SK-N-SH (cell line): ENCODE measurements around the gene SECTM1. TPM values are rescaled to one million over a fixed set of nuclear protein-coding genes. Genes with fewer than 3 reads are reported as not detected.
A peak's percentile ranks its signal among the peaks of the same experiment; 100 is the strongest.

Source experiments
- CTCF ChIA-PET: fragments of 300-600, 350-600 bp; formaldehyde crosslinking; extraction: SDS; loops from one replicate; lab custom pipeline; 2021; lab: Yijun Ruan, JAX
- POLR2A ChIA-PET: fragments of 350-600 bp; sonication (Branson Sonifier 250); formaldehyde crosslinking; extraction: SDS; loops from one replicate; lab custom pipeline; 2020; ENCODE audit warnings: antibody characterized with exemption, inconsistent platforms; lab: Yijun Ruan, JAX
- DNase-seq: peaks from one replicate; pipeline ENCODE4 v3.0.0; 2012
- H2AFZ ChIP-seq: fragments of 200-600 bp; sonication (generic); 2 replicates; pipeline ENCODE4 v1.8.1; 2016; ENCODE audit warnings: antibody characterized with exemption, mild to moderate bottlenecking, low read depth
- H3F3A ChIP-seq: fragments of 200-600 bp; sonication (generic); replicated peaks from 2 replicates; pipeline ENCODE3; 2016; ENCODE audit warnings: antibody characterized with exemption, mild to moderate bottlenecking; ENCODE audit not compliant: insufficient read depth
- H3K27ac ChIP-seq, 2 experiments: fragments of 200-500 bp in 1 of 2; fragments of 200-600 bp in 1 of 2; sonication (Bioruptor generic) in 1 of 2; sonication (generic), shearing (Covaris generic) in 1 of 2; 2 replicates each; pipeline versions ENCODE4 v1.5.1 to v1.6.1; 2014 to 2016; ENCODE audit warnings: low read depth in 2 of 2, inconsistent platforms in 1 of 2, low read length in 1 of 2, mild to moderate bottlenecking in 1 of 2, mixed read lengths in 1 of 2
- H3K27me3 ChIP-seq: fragments of 200-600 bp; sonication (generic), shearing (Covaris generic); 2 replicates; pipeline ENCODE4 v1.6.1; 2016; ENCODE audit warnings: mixed run types; ENCODE audit not compliant: insufficient read depth
- H3K36me3 ChIP-seq, 2 experiments: fragments of 200-500 bp in 1 of 2; fragments of 200-600 bp in 1 of 2; sonication (Bioruptor generic) in 1 of 2; sonication (generic) in 1 of 2; replicated peaks in 1 of 2; 2 replicates each; pipeline versions ENCODE3 to v1.5.1; 2014 to 2016; ENCODE audit warnings: low read length in 1 of 2, mild to moderate bottlenecking in 1 of 2; ENCODE audit not compliant: insufficient read depth in 2 of 2, control insufficient read depth in 1 of 2
- H3K4me1 ChIP-seq, 2 experiments: fragments of 200-500 bp in 1 of 2; fragments of 200-600 bp in 1 of 2; sonication (Bioruptor generic) in 1 of 2; sonication (generic), shearing (Covaris generic) in 1 of 2; 2 replicates each; pipeline versions ENCODE4 v1.5.1 to v1.6.1; 2014 to 2016; ENCODE audit warnings: low read depth in 1 of 2, low read length in 1 of 2, mixed run types in 1 of 2; ENCODE audit not compliant: insufficient read depth in 2 of 2, control insufficient read depth in 1 of 2
- H3K4me2 ChIP-seq: fragments of 200-600 bp; sonication (generic), shearing (Covaris generic); 2 replicates; pipeline ENCODE4 v1.6.1; 2017; ENCODE audit warnings: mixed run types
- H3K4me3 ChIP-seq, 2 experiments: fragments of 200-500 bp in 1 of 2; fragments of 200-600 bp in 1 of 2; sonication (Bioruptor generic) in 1 of 2; sonication (generic), shearing (Covaris generic) in 1 of 2; 2 replicates each; pipeline versions ENCODE4 v1.5.1 to v1.8.1; 2014 to 2016; ENCODE audit warnings: low read depth in 2 of 2, inconsistent platforms in 1 of 2, low read length in 1 of 2, mild to moderate bottlenecking in 1 of 2, mixed read lengths in 1 of 2, moderate library complexity in 1 of 2
- H3K79me2 ChIP-seq: fragments of 200-600 bp; sonication (generic); 2 replicates; pipeline ENCODE4 v1.8.1; 2017; ENCODE audit warnings: mild to moderate bottlenecking; ENCODE audit not compliant: insufficient read depth
- H3K9ac ChIP-seq: fragments of 200-600 bp; sonication (generic); 2 replicates; pipeline ENCODE4 v1.6.1; 2017; ENCODE audit warnings: mixed run types
- H3K9me2 ChIP-seq: fragments of 200-600 bp; sonication (generic); 2 replicates; pipeline ENCODE4 v1.6.1; 2017; ENCODE audit warnings: mixed run types
- H3K9me3 ChIP-seq: fragments of 200-600 bp; sonication (generic); 2 replicates; pipeline ENCODE4 v1.6.1; 2017; ENCODE audit warnings: mixed run types, mild to moderate bottlenecking, moderate library complexity
- H4K20me1 ChIP-seq: fragments of 200-600 bp; sonication (generic); 2 replicates; pipeline ENCODE4 v1.6.1; 2017; ENCODE audit warnings: mild to moderate bottlenecking, mixed run types; ENCODE audit not compliant: insufficient read depth
- EZH2phosphoT487 ChIP-seq: fragments of 200-600 bp; sonication (generic); IDR thresholded peaks from 2 replicates; pipeline ENCODE4 v1.6.1; 2017; ENCODE audit warnings: low read depth, mixed run types, mild to moderate bottlenecking, antibody characterized with exemption, moderate library complexity, borderline replicate concordance
- FOXM1 ChIP-seq: IDR thresholded peaks from 2 replicates; pipeline ENCODE4 v1.4.0; 2012; ENCODE audit warnings: low read depth, mild to moderate bottlenecking
- GABPA ChIP-seq: IDR thresholded peaks from 2 replicates; pipeline ENCODE4 v1.4.0; 2012; ENCODE audit warnings: low read depth, mild to moderate bottlenecking
- JUND ChIP-seq: IDR thresholded peaks from 2 replicates; pipeline ENCODE4 v1.4.0; 2012
- MAX ChIP-seq: IDR thresholded peaks from 2 replicates; pipeline ENCODE4 v1.4.0; 2012; ENCODE audit warnings: low read depth
- NRF1 ChIP-seq: IDR thresholded peaks from 2 replicates; pipeline ENCODE4 v1.6.1; 2012; ENCODE audit warnings: low read depth, mild to moderate bottlenecking, low read length
- POLR2AphosphoS5 ChIP-seq: IDR thresholded peaks from 2 replicates; pipeline ENCODE4 v1.6.1; 2012; ENCODE audit warnings: low read depth, low read length
- RAD21 ChIP-seq: IDR thresholded peaks from 2 replicates; pipeline ENCODE4 v1.6.1; 2012; ENCODE audit warnings: mild to moderate bottlenecking, low read length
- RCOR1 ChIP-seq: fragments of 150-350 bp; IDR thresholded peaks from 2 replicates; pipeline ENCODE4 v1.6.1; 2017; ENCODE audit warnings: antibody characterized with exemption, low read length
- REST ChIP-seq: IDR thresholded peaks from 2 replicates; pipeline ENCODE4 v1.6.1; 2012; ENCODE audit warnings: mild to moderate bottlenecking, low read depth, low read length, moderate library complexity
- SIN3A ChIP-seq: IDR thresholded peaks from 2 replicates; pipeline ENCODE4 v1.6.1; 2012; ENCODE audit warnings: low read depth, mild to moderate bottlenecking, low read length, moderate library complexity, borderline replicate concordance
- TEAD4 ChIP-seq: IDR thresholded peaks from 2 replicates; pipeline ENCODE4 v1.4.0; 2012; ENCODE audit warnings: mild to moderate bottlenecking, borderline replicate concordance; ENCODE audit not compliant: insufficient read depth
- YY1 ChIP-seq: IDR thresholded peaks from 2 replicates; pipeline ENCODE4 v1.4.0; 2012; ENCODE audit warnings: low read depth, mild to moderate bottlenecking
- WGBS: methylation state at CpG from one replicate; pipeline ENCODE4 v1.1.6; 2017; ENCODE audit warnings: low lambda C conversion rate; 5-methylcytosine and 5-hydroxymethylcytosine counted together
- polyA plus RNA-seq, 3 experiments: library from polyadenylated mRNA; depleted of rRNA; stranded (reverse); fragments of >200 nt; gene quantifications; 2 replicates each; pipeline ENCODE4 v1.2.3, GENCODE V29; 2012

Gene SECTM1
- polyA plus RNA-seq, 1 of the 3 experiments (the other 2 are of a cell fraction): 3.8 TPM

GRCh38 chr17:82339634-82340580, 6.3 kb upstream of the SECTM1 start:
- no peak for DNase-seq
- CTCF ChIA-PET: interaction anchor here (1.1 to 4.2 kb wide), 5 partner anchors 10 to 76 kb away, joined by 3 to 37 read pairs (median 6); no protein-coding TSS in a partner anchor
- POLR2A ChIA-PET: no interaction called here
- Histone ChIP-seq H3K4me3 (peak overlapping the region; percentile 29 to 30; a peak in 3 of 4 replicates), H3K27me3 (no peaks in the 10 kb centered on the region), H3K27ac (peak overlapping the region; percentile 16 to 40; a peak in 2 of 4 replicates), H2AFZ (peak overlapping the region; percentile 78), H3K4me1 (peaks cover 1 to 11% of the 10 kb centered on the region in 2 experiments; a peak in 2 of 4 replicates), H3K4me2 (peak overlapping the region; percentile 76), H3K9me2 (no peaks in the 10 kb centered on the region), H3K9ac (peak overlapping the region; percentile 27; the same call in 1 of the 2 replicates), H3F3A (peaks cover 6% of the 10 kb centered on the region), H3K79me2 (no peaks in the 10 kb centered on the region), H3K36me3 (no peaks in the 10 kb centered on the region), H3K9me3 (no peaks in the 10 kb centered on the region), H4K20me1 (no peaks in the 10 kb centered on the region)
- WGBS: 89% methylated on average over 6 of the region's 10 CpGs
- no peak; the same call in 1 of the 2 replicates for TF ChIP-seq MAX
- TF ChIP-seq REST: peak; percentile 5; the same call in 1 of the 2 replicates

GRCh38 chr17:82338858-82339633, 5.5 kb upstream of the SECTM1 start:
- Histone ChIP-seq H3K27me3 (no peaks in the 10 kb centered on the region), H3K27ac (peak overlapping the region; percentile 16 to 40), H4K20me1 (no peaks in the 10 kb centered on the region), H3K9me2 (no peaks in the 10 kb centered on the region), H3K4me2 (peak overlapping the region; percentile 76), H3K79me2 (no peaks in the 10 kb centered on the region), H3K4me1 (peaks cover 4 to 15% of the 10 kb centered on the region in 2 experiments; a peak in 2 of 4 replicates), H3K9me3 (no peaks in the 10 kb centered on the region), H2AFZ (peak overlapping the region; percentile 78), H3K4me3 (peak overlapping the region; percentile 29 to 30; a peak in 3 of 4 replicates), H3K9ac (peak overlapping the region; percentile 27; the same call in 1 of the 2 replicates), H3K36me3 (no peaks in the 10 kb centered on the region), H3F3A (peaks cover 6% of the 10 kb centered on the region)
- ChIA-PET POLR2A (no interaction called here), CTCF (interaction anchor here (1.0 to 4.2 kb wide), 10 partner anchors 9 to 78 kb away, joined by 3 to 37 read pairs (median 4); no protein-coding TSS in a partner anchor)
- DNase-seq: no peak
- WGBS: 25% methylated on average over 29 of the region's 29 CpGs
- TF ChIP-seq GABPA: 0 out of 2 replicates have a peak, but pooled peaks have one; percentile 27
- no peak for TF ChIP-seq RAD21
- TF ChIP-seq TEAD4: 0 out of 2 replicates have a peak, but pooled peaks have one; percentile 36
- peak; percentile 67; the same call in 1 of the 2 replicates for TF ChIP-seq YY1
- no peak for TF ChIP-seq RCOR1
- TF ChIP-seq NRF1: peak; percentile 31; the same call in 1 of the 2 replicates
- 0 out of 2 replicates have a peak, but pooled peaks have one; percentile 32 for TF ChIP-seq REST
- TF ChIP-seq JUND: no peak; the same call in 1 of the 2 replicates
- peak; percentile 89 for TF ChIP-seq MAX
- TF ChIP-seq FOXM1: no peak
- TF ChIP-seq SIN3A: no peak; the same call in 1 of the 2 replicates
- no peak for TF ChIP-seq EZH2phosphoT487
- peak; percentile 37; the same call in 1 of the 2 replicates for TF ChIP-seq POLR2AphosphoS5
